ENCODE measurements around the gene CCDC85B.

CCDC85B gene

DNA sequence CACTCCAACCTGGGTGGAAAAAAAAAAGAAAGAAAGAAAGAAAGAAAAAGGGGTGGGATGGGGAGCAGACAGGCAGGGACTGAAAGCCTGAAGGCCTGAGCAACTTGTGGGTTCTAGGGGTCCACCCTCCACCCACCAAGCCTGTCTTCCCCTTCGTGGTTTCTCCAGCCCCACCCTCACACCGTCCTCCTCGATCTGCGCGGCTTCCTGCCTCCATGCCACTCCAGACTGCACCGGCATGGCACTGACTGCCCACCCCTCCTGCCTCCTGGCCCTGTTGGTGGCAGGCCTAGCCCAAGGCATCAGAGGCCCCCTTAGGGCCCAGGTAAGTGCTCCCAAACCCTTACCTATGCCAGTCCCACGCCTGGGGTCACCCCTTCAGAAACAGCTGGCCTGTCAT, 10.9 kb upstream of the CCDC85B start, which contains the start of gene CTSW:
TSS of gene CTSW (plus strand) at position 221 of the 400 bp plus-strand sequence. CDS start at position 239, 18 bp downstream.
- no peak within 1 kb of the TSS for H2AK5ac ChIP-seq (ENCODE audit: low read length)
- H3K56ac ChIP-seq (ENCODE audit: low read length), result no peak within 1 kb of the TSS
- no peak within 1 kb of the TSS for H2BK5ac ChIP-seq (ENCODE audit: low read length)
- no peak within 1 kb of the TSS for H4K8ac ChIP-seq (ENCODE audit: low read depth, low read length)
- no peak within 1 kb of the TSS for H3K4me3 ChIP-seq (ENCODE audit: low read length)
- no peak within 1 kb of the TSS for H3K27ac ChIP-seq (ENCODE audit: low read depth, low read length)
- H2BK120ac ChIP-seq (ENCODE audit: low read depth, low read length), result no peak within 1 kb of the TSS
- no CpG with 5 or more reads among the region's 7 CpGs for whole genome bisulfite sequencing (ENCODE audit: extremely low coverage, insufficient coverage, low lambda C conversion rate)
- no peak within 1 kb of the TSS for H3K9ac ChIP-seq (ENCODE audit: low read length)
- H3K27me3 ChIP-seq (ENCODE audit: insufficient read depth, low read length, poor library complexity), result no peaks in the 10 kb centered on the region
- H3K4me2 ChIP-seq (ENCODE audit: low read length), result no peak within 1 kb of the TSS
- H2BK15ac ChIP-seq (replicated peaks; ENCODE audit: low read depth), result no peak within 1 kb of the TSS
- H3K4me1 ChIP-seq (ENCODE audit: control insufficient read depth, low read depth, low read length), result no peaks in the 10 kb centered on the region
- H3K4ac ChIP-seq (ENCODE audit: low read depth, low read length), result no peak within 1 kb of the TSS
- H3K23ac ChIP-seq (ENCODE audit: low read length), result no peak within 1 kb of the TSS
- no peak within 1 kb of the TSS for H4K5ac ChIP-seq (ENCODE audit: low read length)
- H3K36me3 ChIP-seq (ENCODE audit: control insufficient read depth, insufficient read depth, low read length), result peaks cover 9% of the 10 kb centered on the region
- no peak for DNase-seq
- no peaks in the 10 kb centered on the region for H3K79me2 ChIP-seq (ENCODE audit: control insufficient read depth, insufficient read depth, low read length)
- peaks cover 2% of the 10 kb centered on the region for H3K79me1 ChIP-seq (ENCODE audit: low read length)
- H3K18ac ChIP-seq (ENCODE audit: low read length), result no peak within 1 kb of the TSS

DNA sequence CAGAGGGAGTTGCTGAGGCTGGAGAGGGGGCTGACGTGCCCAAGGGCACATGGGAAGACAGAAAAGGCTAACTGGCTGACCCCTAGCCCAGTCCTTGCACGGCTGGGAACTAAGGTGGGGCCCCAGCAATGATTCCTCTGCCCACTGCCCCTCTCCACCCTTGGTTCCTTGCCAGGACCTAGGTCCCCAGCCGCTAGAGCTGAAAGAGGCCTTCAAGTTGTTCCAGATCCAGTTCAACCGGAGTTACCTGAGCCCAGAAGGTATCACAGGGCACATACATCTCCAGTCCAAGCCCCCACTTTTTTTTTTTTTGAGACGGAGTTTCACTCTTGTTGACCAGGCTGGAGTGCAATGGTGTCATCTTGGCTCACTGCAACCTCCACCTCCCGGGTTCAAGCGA, 10.4 kb upstream of the CCDC85B start:
- Histone ChIP-seq H3K79me2 (ENCODE audit: control insufficient read depth, insufficient read depth, low read length) (no peaks in the 10 kb centered on the region), H3K4ac (ENCODE audit: low read depth, low read length) (no peak overlapping the region), H2AK5ac (ENCODE audit: low read length) (no peak overlapping the region), H2BK5ac (ENCODE audit: low read length) (no peak overlapping the region), H2BK15ac (replicated peaks; ENCODE audit: low read depth) (no peak overlapping the region), H3K27me3 (ENCODE audit: insufficient read depth, low read length, poor library complexity) (no peaks in the 10 kb centered on the region), H4K8ac (ENCODE audit: low read depth, low read length) (no peak overlapping the region), H2BK120ac (ENCODE audit: low read depth, low read length) (no peak overlapping the region), H3K18ac (ENCODE audit: low read length) (no peak overlapping the region), H3K4me3 (ENCODE audit: low read length) (no peak overlapping the region), H3K4me1 (ENCODE audit: control insufficient read depth, low read depth, low read length) (no peaks in the 10 kb centered on the region), H4K5ac (ENCODE audit: low read length) (no peak overlapping the region), H3K9ac (ENCODE audit: low read length) (no peak overlapping the region), H3K36me3 (ENCODE audit: control insufficient read depth, insufficient read depth, low read length) (peaks cover 9% of the 10 kb centered on the region), H3K4me2 (ENCODE audit: low read length) (no peak overlapping the region), H3K27ac (ENCODE audit: low read depth, low read length) (no peak overlapping the region), H3K23ac (ENCODE audit: low read length) (no peak overlapping the region), H3K79me1 (ENCODE audit: low read length) (peaks cover 2% of the 10 kb centered on the region), H3K56ac (ENCODE audit: low read length) (no peak overlapping the region)
- WGBS (ENCODE audit: extremely low coverage, insufficient coverage, low lambda C conversion rate), result no CpG with 5 or more reads among the region's 7 CpGs
- DNase-seq, result no peak

DNA sequence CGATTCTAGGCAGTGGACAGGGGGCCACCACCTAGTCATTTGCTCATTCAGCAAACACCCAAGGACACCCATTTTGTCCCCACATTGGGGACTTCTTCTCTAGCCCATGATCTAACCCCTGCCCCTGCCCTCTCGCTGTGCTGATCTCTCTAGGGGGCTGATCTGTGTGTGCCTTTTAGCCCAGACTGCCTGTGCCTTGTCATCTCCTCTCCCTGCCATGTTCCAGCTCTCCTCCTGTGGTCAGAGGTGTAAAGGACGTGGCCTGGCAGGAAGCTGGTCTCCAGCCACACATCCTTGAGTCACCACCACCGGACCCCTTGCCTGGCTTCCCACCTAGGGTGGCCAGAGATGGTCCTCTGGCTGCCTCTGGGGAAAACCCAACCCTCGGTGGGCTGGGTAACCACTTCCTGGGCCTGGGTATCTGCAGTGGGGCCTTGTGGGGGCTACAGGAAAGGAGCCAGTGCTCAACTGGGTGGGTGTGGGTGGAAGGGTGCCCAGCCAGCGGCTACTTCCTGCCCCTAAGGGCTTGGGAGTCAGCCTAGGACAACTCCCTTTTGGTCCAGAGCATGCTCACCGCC, 9.5 kb upstream of the CCDC85B start:
- Histone ChIP-seq H3K56ac (ENCODE audit: low read length) (no peak overlapping the region), H3K27ac (ENCODE audit: low read depth, low read length) (no peak overlapping the region), H3K79me2 (ENCODE audit: control insufficient read depth, insufficient read depth, low read length) (no peaks in the 10 kb centered on the region), H3K4me3 (ENCODE audit: low read length) (no peak overlapping the region), H3K4ac (ENCODE audit: low read depth, low read length) (no peak overlapping the region), H2AK5ac (ENCODE audit: low read length) (no peak overlapping the region), H3K27me3 (ENCODE audit: insufficient read depth, low read length, poor library complexity) (no peaks in the 10 kb centered on the region), H3K4me2 (ENCODE audit: low read length) (no peak overlapping the region), H3K36me3 (ENCODE audit: control insufficient read depth, insufficient read depth, low read length) (peaks cover 14% of the 10 kb centered on the region), H4K8ac (ENCODE audit: low read depth, low read length) (no peak overlapping the region), H2BK120ac (ENCODE audit: low read depth, low read length) (no peak overlapping the region), H3K4me1 (ENCODE audit: control insufficient read depth, low read depth, low read length) (no peaks in the 10 kb centered on the region), H2BK5ac (ENCODE audit: low read length) (no peak overlapping the region), H2BK15ac (replicated peaks; ENCODE audit: low read depth) (no peak overlapping the region), H3K23ac (ENCODE audit: low read length) (no peak overlapping the region), H3K18ac (ENCODE audit: low read length) (no peak overlapping the region), H4K5ac (ENCODE audit: low read length) (no peak overlapping the region), H3K9ac (ENCODE audit: low read length) (no peak overlapping the region), H3K79me1 (ENCODE audit: low read length) (peaks cover 2% of the 10 kb centered on the region)
- no CpG with 5 or more reads among the region's 7 CpGs for WGBS (ENCODE audit: extremely low coverage, insufficient coverage, low lambda C conversion rate)
- no peak for DNase-seq

DNA sequence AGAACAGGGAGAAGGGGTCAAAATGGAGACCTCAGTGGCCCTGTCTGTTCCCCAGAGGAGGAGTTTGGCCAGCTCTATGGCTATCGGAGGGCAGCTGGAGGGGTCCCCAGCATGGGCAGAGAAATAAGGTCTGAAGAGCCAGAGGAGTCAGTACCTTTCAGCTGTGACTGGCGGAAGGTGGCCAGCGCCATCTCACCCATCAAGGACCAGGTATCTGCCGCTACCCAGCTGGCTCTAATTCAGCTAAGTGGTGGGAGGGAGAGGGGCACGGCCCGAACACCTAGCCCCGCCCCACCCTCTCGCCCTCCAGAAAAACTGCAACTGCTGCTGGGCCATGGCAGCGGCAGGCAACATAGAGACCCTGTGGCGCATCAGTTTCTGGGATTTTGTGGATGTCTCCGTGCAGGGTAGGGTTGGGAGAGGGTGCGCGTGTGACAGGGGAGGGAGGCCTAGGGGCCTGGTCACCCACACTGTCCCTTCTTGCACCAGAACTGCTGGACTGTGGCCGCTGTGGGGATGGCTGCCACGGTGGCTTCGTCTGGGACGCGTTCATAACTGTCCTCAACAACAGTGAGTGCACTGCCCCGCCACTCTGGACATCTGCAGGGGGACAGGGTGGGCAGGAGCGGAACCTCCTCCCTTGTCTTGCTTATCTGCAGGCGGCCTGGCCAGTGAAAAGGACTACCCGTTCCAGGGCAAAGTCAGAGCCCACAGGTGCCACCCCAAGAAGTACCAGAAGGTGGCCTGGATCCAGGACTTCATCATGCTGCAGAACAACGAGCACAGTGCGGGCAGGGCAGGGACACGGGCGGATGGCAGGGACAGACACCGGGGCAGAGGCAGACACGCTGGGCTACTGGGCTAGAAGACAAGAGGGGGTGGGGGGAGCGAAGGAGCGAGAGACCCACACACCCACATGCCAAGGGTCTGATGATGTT, 8.1 kb upstream of the CCDC85B start:
- no peak overlapping the region for H2BK120ac ChIP-seq (ENCODE audit: low read depth, low read length)
- no peak overlapping the region for H3K4me3 ChIP-seq (ENCODE audit: low read length)
- H3K9ac ChIP-seq (ENCODE audit: low read length), result no peak overlapping the region
- H2AK5ac ChIP-seq (ENCODE audit: low read length), result no peak overlapping the region
- H3K23ac ChIP-seq (ENCODE audit: low read length), result no peak overlapping the region
- no peak overlapping the region for H2BK15ac ChIP-seq (replicated peaks; ENCODE audit: low read depth)
- no peak overlapping the region for H4K5ac ChIP-seq (ENCODE audit: low read length)
- H3K79me1 ChIP-seq (ENCODE audit: low read length), result peaks cover 5% of the 10 kb centered on the region
- H3K56ac ChIP-seq (ENCODE audit: low read length), result no peak overlapping the region
- peaks cover 1% of the 10 kb centered on the region for H3K79me2 ChIP-seq (ENCODE audit: control insufficient read depth, insufficient read depth, low read length)
- peaks cover under 1% of the 10 kb centered on the region for H3K4me1 ChIP-seq (ENCODE audit: control insufficient read depth, low read depth, low read length)
- no peak overlapping the region for H3K4ac ChIP-seq (ENCODE audit: low read depth, low read length)
- H2BK5ac ChIP-seq (ENCODE audit: low read length), result no peak overlapping the region
- peaks cover 14% of the 10 kb centered on the region for H3K36me3 ChIP-seq (ENCODE audit: control insufficient read depth, insufficient read depth, low read length)
- H3K4me2 ChIP-seq (ENCODE audit: low read length), result no peak overlapping the region
- WGBS (ENCODE audit: extremely low coverage, insufficient coverage, low lambda C conversion rate), result no CpG with 5 or more reads among the region's 30 CpGs
- no peaks in the 10 kb centered on the region for H3K27me3 ChIP-seq (ENCODE audit: insufficient read depth, low read length, poor library complexity)
- no peak overlapping the region for H3K18ac ChIP-seq (ENCODE audit: low read length)
- no peak for DNase-seq
- no peak overlapping the region for H3K27ac ChIP-seq (ENCODE audit: low read depth, low read length)
- H4K8ac ChIP-seq (ENCODE audit: low read depth, low read length), result no peak overlapping the region

DNA sequence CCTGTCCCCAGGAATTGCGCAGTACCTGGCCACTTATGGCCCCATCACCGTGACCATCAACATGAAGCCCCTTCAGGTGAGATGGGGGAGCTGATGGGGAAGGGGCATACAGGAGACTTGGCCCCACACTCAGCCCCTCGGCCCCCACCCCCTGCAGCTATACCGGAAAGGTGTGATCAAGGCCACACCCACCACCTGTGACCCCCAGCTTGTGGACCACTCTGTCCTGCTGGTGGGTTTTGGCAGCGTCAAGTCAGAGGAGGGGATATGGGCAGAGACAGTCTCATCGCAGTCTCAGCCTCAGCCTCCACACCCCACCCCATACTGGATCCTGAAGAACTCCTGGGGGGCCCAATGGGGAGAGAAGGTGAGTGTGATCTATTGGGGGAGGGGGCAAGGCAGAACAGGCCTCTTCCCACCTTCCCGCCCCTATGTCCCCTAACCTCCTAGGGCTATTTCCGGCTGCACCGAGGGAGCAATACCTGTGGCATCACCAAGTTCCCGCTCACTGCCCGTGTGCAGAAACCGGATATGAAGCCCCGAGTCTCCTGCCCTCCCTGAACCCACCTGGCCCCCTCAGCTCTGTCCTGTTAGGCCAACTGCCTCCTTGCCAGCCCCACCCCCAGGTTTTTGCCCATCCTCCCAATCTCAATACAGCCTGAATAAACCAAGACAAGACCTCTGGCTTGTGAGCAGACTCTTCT, 7.3 kb upstream of the CCDC85B start:
- Histone ChIP-seq H3K18ac (ENCODE audit: low read length) (no peak overlapping the region), H3K4me3 (ENCODE audit: low read length) (no peak overlapping the region), H2BK120ac (ENCODE audit: low read depth, low read length) (no peak overlapping the region), H3K56ac (ENCODE audit: low read length) (no peak overlapping the region), H4K8ac (ENCODE audit: low read depth, low read length) (no peak overlapping the region), H3K4me2 (ENCODE audit: low read length) (no peak overlapping the region), H2BK5ac (ENCODE audit: low read length) (no peak overlapping the region), H3K79me2 (ENCODE audit: control insufficient read depth, insufficient read depth, low read length) (peaks cover 3% of the 10 kb centered on the region), H3K23ac (ENCODE audit: low read length) (no peak overlapping the region), H3K4ac (ENCODE audit: low read depth, low read length) (no peak overlapping the region), H3K27ac (ENCODE audit: low read depth, low read length) (no peak overlapping the region), H2AK5ac (ENCODE audit: low read length) (no peak overlapping the region), H2BK15ac (replicated peaks; ENCODE audit: low read depth) (no peak overlapping the region), H3K27me3 (ENCODE audit: insufficient read depth, low read length, poor library complexity) (no peaks in the 10 kb centered on the region), H3K4me1 (ENCODE audit: control insufficient read depth, low read depth, low read length) (peaks cover 3% of the 10 kb centered on the region), H3K9ac (ENCODE audit: low read length) (no peak overlapping the region), H3K79me1 (ENCODE audit: low read length) (peaks cover 9% of the 10 kb centered on the region), H4K5ac (ENCODE audit: low read length) (no peak overlapping the region), H3K36me3 (ENCODE audit: control insufficient read depth, insufficient read depth, low read length) (peaks cover 14% of the 10 kb centered on the region)
- no peak for DNase-seq
- WGBS (ENCODE audit: extremely low coverage, insufficient coverage, low lambda C conversion rate), result no CpG with 5 or more reads among the region's 13 CpGs

Data from mesendoderm (in vitro differentiated cells).